ENCODE measurements around the gene NLRP12.

The NLRP12 gene

GRCh38 chr19:53818756-53819155 lies 5.4 kb downstream of the NLRP12 start:
- TF ChIP-seq YY1 (IDR thresholded peaks at IDR 0.05; ENCODE audit: low read depth) = no peak
- no peak for TF ChIP-seq CEBPB (IDR thresholded peaks at IDR 0.05)
- no peak for TF ChIP-seq NFIC (IDR thresholded peaks at IDR 0.05)
- TF ChIP-seq EGR1 (IDR thresholded peaks at IDR 0.05) = no peak
- TF ChIP-seq FOXM1 (IDR thresholded peaks at IDR 0.05; ENCODE audit: borderline replicate concordance, low read depth) = no peak
- no peak for TF ChIP-seq TAF1 (IDR thresholded peaks at IDR 0.05; ENCODE audit: low read depth)
- no peak for TF ChIP-seq TCF12 (IDR thresholded peaks at IDR 0.05; ENCODE audit: low read depth)

GRCh38 chr19:53813996-53814395 lies 10.1 kb downstream of the NLRP12 start:
- no peak for TF ChIP-seq CEBPB (IDR thresholded peaks at IDR 0.05)
- TF ChIP-seq FOXM1 (IDR thresholded peaks at IDR 0.05; ENCODE audit: borderline replicate concordance, low read depth) = no peak
- no peak for TF ChIP-seq USF1 (IDR thresholded peaks at IDR 0.05)
- no peak for TF ChIP-seq NFIC (IDR thresholded peaks at IDR 0.05)
- TF ChIP-seq TAF1 (IDR thresholded peaks at IDR 0.05; ENCODE audit: low read depth) = no peak
- no peak for TF ChIP-seq RAD21 (IDR thresholded peaks at IDR 0.05; ENCODE audit: low read depth)
- no peak for TF ChIP-seq REST (IDR thresholded peaks at IDR 0.05; ENCODE audit: low read depth)
- TF ChIP-seq EP300 (IDR thresholded peaks at IDR 0.05; ENCODE audit: borderline replicate concordance) = no peak
- TF ChIP-seq MAX (IDR thresholded peaks at IDR 0.05) = no peak
- TF ChIP-seq CREB1 (IDR thresholded peaks at IDR 0.05; ENCODE audit: low read depth) = no peak
- TF ChIP-seq EGR1 (IDR thresholded peaks at IDR 0.05) = no peak
- TF ChIP-seq TCF12 (IDR thresholded peaks at IDR 0.05; ENCODE audit: low read depth) = no peak
- no peak for TF ChIP-seq ZBTB7A (IDR thresholded peaks at IDR 0.05; ENCODE audit: low read depth)
- TF ChIP-seq YY1 (IDR thresholded peaks at IDR 0.05; ENCODE audit: low read depth) = no peak
- no peak for TF ChIP-seq TEAD4 (IDR thresholded peaks at IDR 0.05)

- TF ChIP-seq RAD21 (IDR thresholded peaks at IDR 0.05; ENCODE audit: low read depth) = no peak
- no peak for TF ChIP-seq ZBTB7A (IDR thresholded peaks at IDR 0.05; ENCODE audit: low read depth)
- TF ChIP-seq NFIC (IDR thresholded peaks at IDR 0.05) = no peak
- TF ChIP-seq FOXM1 (IDR thresholded peaks at IDR 0.05; ENCODE audit: borderline replicate concordance, low read depth) = no peak
- TF ChIP-seq USF1 (IDR thresholded peaks at IDR 0.05) = no peak
- no peak for TF ChIP-seq TAF1 (IDR thresholded peaks at IDR 0.05; ENCODE audit: low read depth)
- TF ChIP-seq MAX (IDR thresholded peaks at IDR 0.05) = no peak
- no peak for TF ChIP-seq CEBPB (IDR thresholded peaks at IDR 0.05)
- TF ChIP-seq TEAD4 (IDR thresholded peaks at IDR 0.05) = no peak
- TF ChIP-seq EGR1 (IDR thresholded peaks at IDR 0.05) = no peak
- TF ChIP-seq CREB1 (IDR thresholded peaks at IDR 0.05; ENCODE audit: low read depth) = no peak
- no peak for TF ChIP-seq YY1 (IDR thresholded peaks at IDR 0.05; ENCODE audit: low read depth)
- no peak for TF ChIP-seq REST (IDR thresholded peaks at IDR 0.05; ENCODE audit: low read depth)
- no peak for TF ChIP-seq EP300 (IDR thresholded peaks at IDR 0.05; ENCODE audit: borderline replicate concordance)
- TF ChIP-seq TCF12 (IDR thresholded peaks at IDR 0.05; ENCODE audit: low read depth) = no peak
These were observed 11.8 kb downstream of the NLRP12 start for GRCh38 chr19:53812335-53812734.

- TF ChIP-seq TEAD4 (IDR thresholded peaks at IDR 0.05) = no peak
- no peak for TF ChIP-seq TCF12 (IDR thresholded peaks at IDR 0.05; ENCODE audit: low read depth)
- no peak for TF ChIP-seq RAD21 (IDR thresholded peaks at IDR 0.05; ENCODE audit: low read depth)
- TF ChIP-seq CREB1 (IDR thresholded peaks at IDR 0.05; ENCODE audit: low read depth) = no peak
- TF ChIP-seq EP300 (IDR thresholded peaks at IDR 0.05; ENCODE audit: borderline replicate concordance) = no peak
- TF ChIP-seq ZBTB7A (IDR thresholded peaks at IDR 0.05; ENCODE audit: low read depth) = no peak
- TF ChIP-seq FOXM1 (IDR thresholded peaks at IDR 0.05; ENCODE audit: borderline replicate concordance, low read depth) = no peak
- TF ChIP-seq TAF1 (IDR thresholded peaks at IDR 0.05; ENCODE audit: low read depth) = no peak
- TF ChIP-seq YY1 (IDR thresholded peaks at IDR 0.05; ENCODE audit: low read depth) = no peak
- TF ChIP-seq REST (IDR thresholded peaks at IDR 0.05; ENCODE audit: low read depth) = no peak
- no peak for TF ChIP-seq CEBPB (IDR thresholded peaks at IDR 0.05)
- no peak for TF ChIP-seq MAX (IDR thresholded peaks at IDR 0.05)
- no peak for TF ChIP-seq NFIC (IDR thresholded peaks at IDR 0.05)
- no peak for TF ChIP-seq EGR1 (IDR thresholded peaks at IDR 0.05)
- TF ChIP-seq USF1 (IDR thresholded peaks at IDR 0.05) = no peak
These were observed 13.2 kb downstream of the NLRP12 start for GRCh38 chr19:53810891-53811290.
